ENCODE data around the gene ASL. TPM values are rescaled to one million over a fixed set of nuclear protein-coding genes. Genes with fewer than 3 reads are reported as not detected.

The ASL gene
- total and polyA plus RNA-seq, 8 donors = 24.4 to 50.6 (median 27.3) TPM

- Histone ChIP-seq H3K27me3 (no peaks in the 10 kb centered on the region), H3K9me3 (no peaks in the 10 kb centered on the region), H3K27ac (peak overlapping the region; percentile 43 to 44), H3K36me3 (no peaks in the 10 kb centered on the region), H3K4me3 (no peak overlapping the region), H3K4me1 (no peaks in the 10 kb centered on the region)
- ATAC-seq = peak; percentile 1
- DNase-seq = no peak
- intact Hi-C loops (cut with DNase I) = no loop called here
- TF ChIP-seq CTCF (IDR thresholded peaks at IDR 0.05) = no peak
These were observed 25.2 kb upstream of the ASL start for GRCh38 chr7:66050337-66050957.

GRCh38 chr7:66050990-66051448 is 24.6 kb upstream of the ASL start:
- intact Hi-C loops (cut with DNase I) = no loop called here
- Histone ChIP-seq H3K4me1 (no peaks in the 10 kb centered on the region), H3K36me3 (no peaks in the 10 kb centered on the region), H3K27me3 (no peaks in the 10 kb centered on the region), H3K9me3 (no peaks in the 10 kb centered on the region), H3K4me3 (no peak overlapping the region), H3K27ac (peak overlapping the region; percentile 43 to 67)
- no peak for TF ChIP-seq CTCF (IDR thresholded peaks at IDR 0.05)
- ATAC-seq (peak; percentile 94), DNase-seq (peak in 3 of 4 donors; percentile 53 to 81 (median 77))

GRCh38 chr7:66052447-66052846 is 23.2 kb upstream of the ASL start:
- no peak for ATAC-seq
- TF ChIP-seq CTCF (IDR thresholded peaks at IDR 0.05) = no peak

GRCh38 chr7:66054063-66054462 is 21.6 kb upstream of the ASL start:
- ATAC-seq (no peak), DNase-seq (peak in 1 of 4 donors; percentile 10)
- H3K27me3 ChIP-seq = no peaks in the 10 kb centered on the region
- H3K36me3 ChIP-seq = no peaks in the 10 kb centered on the region
- no peak overlapping the region for H3K4me3 ChIP-seq
- intact Hi-C loops (cut with DNase I) = no loop called here
- no peaks in the 10 kb centered on the region for H3K9me3 ChIP-seq
- no peak for TF ChIP-seq CTCF (IDR thresholded peaks at IDR 0.05)
- H3K4me1 ChIP-seq = no peaks in the 10 kb centered on the region
- no peak overlapping the region for H3K27ac ChIP-seq

More at GRCh38 chr7:66052447-66052846, 23.2 kb upstream of the ASL start:
- Histone ChIP-seq H3K27ac (no peak overlapping the region), H3K4me1 (no peaks in the 10 kb centered on the region), H3K36me3 (no peaks in the 10 kb centered on the region), H3K4me3 (no peak overlapping the region), H3K27me3 (no peaks in the 10 kb centered on the region), H3K9me3 (no peaks in the 10 kb centered on the region)
- intact Hi-C loops (cut with DNase I) = no loop called here
- DNase-seq = no peak

- Histone ChIP-seq H3K9me3 (no peaks in the 10 kb centered on the region), H3K27me3 (no peaks in the 10 kb centered on the region), H3K27ac (no peak overlapping the region), H3K4me3 (no peak overlapping the region), H3K36me3 (no peaks in the 10 kb centered on the region), H3K4me1 (no peaks in the 10 kb centered on the region)
- intact Hi-C loops (cut with DNase I) = no loop called here
- ATAC-seq (no peak), DNase-seq (no peak)
- TF ChIP-seq CTCF (IDR thresholded peaks at IDR 0.05) = no peak
These were observed 20.2 kb upstream of the ASL start for GRCh38 chr7:66055321-66055956.

Measured in left lung (tissue), 10 donors.